Endothelial cell of umbilical vein (primary cell): ENCODE results near the gene AGBL4. TPM values are rescaled to one million over a fixed set of nuclear protein-coding genes. Genes with fewer than 3 reads are reported as not detected.

ENCODE experiments used
- BruUV-seq: library from RNA; stranded (reverse); fragments of 400-500 nt; replicated peaks from 2 replicates; lab custom pipeline; 2021; lab: Mats Ljungman, UMichigan
- CTCF ChIA-PET: fragments of 300-600, 350-600 bp; sonication (Branson Sonifier 250); formaldehyde crosslinking; loops from one replicate; lab custom pipeline; 2021; ENCODE audit warnings: antibody characterized with exemption, inconsistent platforms; lab: Charles Lee
- POLR2A ChIA-PET: fragments of 300-600, 350-600 bp; sonication (Branson Sonifier 250); formaldehyde crosslinking; loops from one replicate; lab custom pipeline; 2021; ENCODE audit warnings: antibody characterized with exemption, inconsistent platforms; lab: Charles Lee
- DNase-seq: peaks from one replicate; pipeline ENCODE4 v3.0.0-alpha.2; 2011; ENCODE audit warnings: low read depth, low spot score
- FAIRE-seq: peaks from 2 replicates; lab custom pipeline; 2011; peaks lifted over from hg19 to GRCh38; lab: Jason Lieb, UNC
- H2AFZ ChIP-seq: 2 replicates; pipeline ENCODE4 v1.6.0; 2012; ENCODE audit warnings: low read depth, low read length, control low read depth, inconsistent platforms
- H3K27ac ChIP-seq: 2 replicates; pipeline ENCODE4 v1.5.1; 2011; ENCODE audit warnings: low read depth, mild to moderate bottlenecking, control low read depth, low read length, moderate library complexity; ENCODE audit not compliant: insufficient read depth
- H3K27me3 ChIP-seq, 2 experiments: 2 replicates each; pipeline versions ENCODE4 v1.6.0 to v1.6.1; 2011; ENCODE audit warnings: low read length in 2 of 2, mixed read lengths in 1 of 2; ENCODE audit not compliant: control insufficient read depth in 2 of 2, insufficient read depth in 2 of 2
- H3K36me3 ChIP-seq, 2 experiments: 2 replicates in 1 of 2; 3 replicates in 1 of 2; pipeline ENCODE4 v1.5.1; 2011; ENCODE audit warnings: low read length in 2 of 2, mild to moderate bottlenecking in 1 of 2, moderate library complexity in 1 of 2; ENCODE audit not compliant: control insufficient read depth in 2 of 2, insufficient read depth in 2 of 2; ENCODE audit errors: extremely low read depth in 1 of 2
- H3K4me1 ChIP-seq: 3 replicates; pipeline ENCODE4 v1.5.1; 2011; ENCODE audit warnings: mild to moderate bottlenecking, low read length; ENCODE audit not compliant: control insufficient read depth, insufficient read depth; ENCODE audit errors: extremely low read depth
- H3K4me2 ChIP-seq: 2 replicates; pipeline ENCODE4 v1.6.1; 2011; ENCODE audit warnings: low read length, control low read depth, mixed read lengths; ENCODE audit not compliant: insufficient read depth
- H3K4me3 ChIP-seq, 3 experiments: fragments of 200-600 bp in 1 of 3; sonication (generic), shearing (Covaris generic) in 1 of 3; replicated peaks in 1 of 3; 2 replicates each; pipeline ENCODE4 v1.5.1; 2011 to 2016; ENCODE audit warnings: control low read depth in 3 of 3, low read length in 3 of 3, mild to moderate bottlenecking in 2 of 3, inconsistent platforms in 1 of 3, low read depth in 1 of 3, moderate library complexity in 1 of 3; ENCODE audit not compliant: insufficient read depth in 1 of 3
- H3K79me2 ChIP-seq: 2 replicates; pipeline ENCODE4 v1.6.0; 2012; ENCODE audit warnings: low read length, inconsistent platforms; ENCODE audit not compliant: control insufficient read depth, insufficient read depth
- H3K9ac ChIP-seq: replicated peaks from 2 replicates; pipeline ENCODE3; 2011; ENCODE audit warnings: low read length, control low read depth; ENCODE audit not compliant: insufficient read depth; ENCODE audit errors: extremely low read depth
- H3K9me1 ChIP-seq: replicated peaks from 3 replicates; pipeline ENCODE4 v1.6.0; 2011; ENCODE audit warnings: mild to moderate bottlenecking, low read length; ENCODE audit not compliant: control insufficient read depth, insufficient read depth; ENCODE audit errors: extremely low read depth
- H3K9me3 ChIP-seq: replicated peaks from 2 replicates; pipeline ENCODE4 v1.5.1; 2012; ENCODE audit warnings: low read length, inconsistent platforms; ENCODE audit not compliant: control insufficient read depth, insufficient read depth
- H4K20me1 ChIP-seq: replicated peaks from 2 replicates; pipeline ENCODE3; 2011; ENCODE audit warnings: mild to moderate bottlenecking, low read length; ENCODE audit not compliant: control insufficient read depth, insufficient read depth; ENCODE audit errors: extremely low read depth
- EZH2 ChIP-seq: IDR thresholded peaks from 2 replicates; pipeline ENCODE4 v1.6.1; 2012; ENCODE audit warnings: borderline replicate concordance, low read depth, mild to moderate bottlenecking, moderate library complexity, low read length, inconsistent platforms; ENCODE audit not compliant: severe bottlenecking
- FOS ChIP-seq: IDR thresholded peaks from 2 replicates; pipeline ENCODE4 v1.6.1; 2011; ENCODE audit warnings: mild to moderate bottlenecking, low read length, moderate library complexity, borderline replicate concordance; ENCODE audit not compliant: insufficient read depth
- GATA2 ChIP-seq: IDR thresholded peaks from 2 replicates; pipeline ENCODE4 v1.7.0; 2011; ENCODE audit warnings: low read depth, mild to moderate bottlenecking, moderate library complexity, mixed read lengths, low read length; ENCODE audit not compliant: insufficient read length, insufficient read depth
- JUN ChIP-seq: IDR thresholded peaks from 2 replicates; pipeline ENCODE4 v1.6.1; 2011; ENCODE audit warnings: borderline replicate concordance, low read depth; ENCODE audit not compliant: insufficient read length, insufficient read depth
- MAX ChIP-seq: IDR thresholded peaks from 2 replicates; pipeline ENCODE4 v1.6.1; 2011; ENCODE audit not compliant: insufficient read depth, insufficient read length
- MYC ChIP-seq: IDR thresholded peaks from one replicate; pipeline ENCODE4 v1.6.1; 2011; ENCODE audit warnings: mild to moderate bottlenecking, low read depth, low read length
- POLR2A ChIP-seq: IDR thresholded peaks from 2 replicates; pipeline ENCODE4 v1.6.1; 2012; ENCODE audit warnings: low read depth, mild to moderate bottlenecking, control low read depth, low read length
- POLR2AphosphoS5 ChIP-seq: IDR thresholded peaks from 2 replicates; pipeline ENCODE4 v1.6.1; 2012; ENCODE audit warnings: low read depth, mild to moderate bottlenecking, control low read depth, low read length, moderate library complexity; ENCODE audit not compliant: insufficient read depth
- dilution Hi-C: fragments of 300-500 bp; cut with MboI; formaldehyde crosslinking; loops from one replicate; pipeline ENCODE4 v1.15.0; 2019; ENCODE audit warnings: low sequenced_read_pairs; ENCODE audit not compliant: extremely low pct_ligation_motif_present
- intact Hi-C: fragments of 100-400 bp; cut with micrococcal nuclease; formaldehyde crosslinking; loops from one replicate; pipeline ENCODE4 v1.10.0; 2022
- polyA plus RNA-seq, 4 experiments: library from polyadenylated mRNA; depleted of rRNA in 3 of 4; stranded (reverse) in 3 of 4; unstranded in 1 of 4; fragments of >200 nt; gene quantifications; 2 replicates each; pipeline versions ENCODE4 v1.2.1 to v1.2.3, GENCODE V29; 2011 to 2012; ENCODE audit warnings: missing spikeins in 1 of 4
- total RNA-seq: library from RNA; stranded (reverse); gene quantifications from 2 replicates; pipeline ENCODE4 v1.2.3, GENCODE V29; 2021
- TF ChIP-seq, protein P1 (sequence below), 2 donors: IDR thresholded peaks; 1 replicate in 1 of 2; 2 replicates in 1 of 2; pipeline ENCODE4 v1.5.1; 2011; ENCODE audit warnings: low read length in 2 of 2, mild to moderate bottlenecking in 2 of 2, moderate library complexity in 2 of 2, control low read depth in 1 of 2, inconsistent platforms in 1 of 2, low read depth in 1 of 2; ENCODE audit not compliant: insufficient read depth in 1 of 2; ENCODE audit errors: extremely low read depth in 1 of 2

The AGBL4 gene
- total and polyA plus RNA-seq, 2 donors (not counting 3 experiments of a cell fraction or from before 2014, with no cell fraction given): not detected

DNA sequence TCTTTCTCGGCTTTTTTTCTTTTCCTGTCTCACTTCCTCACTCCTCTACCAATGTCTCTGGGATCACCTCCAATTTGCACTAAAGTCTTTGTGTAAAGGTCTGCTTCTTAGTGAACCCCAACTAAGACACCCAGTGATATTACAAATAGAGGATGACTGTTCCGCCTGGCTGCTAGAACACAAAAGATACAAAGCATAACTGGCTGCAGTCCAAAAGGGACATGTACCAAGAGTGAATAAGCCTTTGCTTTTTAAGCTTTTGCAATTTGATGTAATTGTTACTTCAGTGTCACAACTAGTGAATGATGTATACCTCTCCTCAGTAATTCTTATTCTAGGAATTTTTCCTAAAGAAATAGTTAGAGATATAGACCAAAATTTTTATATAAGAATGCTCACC is 1164.3 kb downstream of the AGBL4 start:
- FAIRE-seq (no peak), DNase-seq (no peak)
- no peaks in the 10 kb centered on the region for H3K36me3 ChIP-seq
- H3K4me1 ChIP-seq: no peaks in the 10 kb centered on the region
- no peaks in the 10 kb centered on the region for H3K79me2 ChIP-seq
- intact Hi-C loops: no loop called here
- H3K9ac ChIP-seq: no peak overlapping the region
- ChIA-PET CTCF (no interaction called here), POLR2A (no interaction called here)
- no peak overlapping the region for H3K4me3 ChIP-seq
- H3K9me1 ChIP-seq: no peaks in the 10 kb centered on the region
- dilution Hi-C loops: no loop called here
- H3K9me3 ChIP-seq: no peaks in the 10 kb centered on the region
- no peaks in the 10 kb centered on the region for H3K27me3 ChIP-seq
- H3K27ac ChIP-seq: no peak overlapping the region
- TF ChIP-seq JUN (no peak), EZH2 (no peak), POLR2A (no peak), MAX (no peak), MYC (no peak), POLR2AphosphoS5 (no peak), GATA2 (no peak), FOS (no peak)
- TF ChIP-seq, protein P1, sequence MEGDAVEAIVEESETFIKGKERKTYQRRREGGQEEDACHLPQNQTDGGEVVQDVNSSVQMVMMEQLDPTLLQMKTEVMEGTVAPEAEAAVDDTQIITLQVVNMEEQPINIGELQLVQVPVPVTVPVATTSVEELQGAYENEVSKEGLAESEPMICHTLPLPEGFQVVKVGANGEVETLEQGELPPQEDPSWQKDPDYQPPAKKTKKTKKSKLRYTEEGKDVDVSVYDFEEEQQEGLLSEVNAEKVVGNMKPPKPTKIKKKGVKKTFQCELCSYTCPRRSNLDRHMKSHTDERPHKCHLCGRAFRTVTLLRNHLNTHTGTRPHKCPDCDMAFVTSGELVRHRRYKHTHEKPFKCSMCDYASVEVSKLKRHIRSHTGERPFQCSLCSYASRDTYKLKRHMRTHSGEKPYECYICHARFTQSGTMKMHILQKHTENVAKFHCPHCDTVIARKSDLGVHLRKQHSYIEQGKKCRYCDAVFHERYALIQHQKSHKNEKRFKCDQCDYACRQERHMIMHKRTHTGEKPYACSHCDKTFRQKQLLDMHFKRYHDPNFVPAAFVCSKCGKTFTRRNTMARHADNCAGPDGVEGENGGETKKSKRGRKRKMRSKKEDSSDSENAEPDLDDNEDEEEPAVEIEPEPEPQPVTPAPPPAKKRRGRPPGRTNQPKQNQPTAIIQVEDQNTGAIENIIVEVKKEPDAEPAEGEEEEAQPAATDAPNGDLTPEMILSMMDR (IDR thresholded peaks at IDR 0.05; ENCODE audit: extremely low read depth in 1 of 2, insufficient read depth in 1 of 2, low read depth in 1 of 2, low read length in 2 of 2): no peak
- H4K20me1 ChIP-seq: no peaks in the 10 kb centered on the region
- H3K4me2 ChIP-seq: no peak overlapping the region
- H2AFZ ChIP-seq: no peak overlapping the region
- BruUV-seq: no TSS peak
